Suppressor macrophage (primary cell): ENCODE results near the gene NT5C2.

Experiments
- DNase-seq, 4 experiments: peaks; one replicate each; pipeline ENCODE4 v3.0.0-alpha.2; 2020 to 2022

The NT5C2 gene

DNA sequence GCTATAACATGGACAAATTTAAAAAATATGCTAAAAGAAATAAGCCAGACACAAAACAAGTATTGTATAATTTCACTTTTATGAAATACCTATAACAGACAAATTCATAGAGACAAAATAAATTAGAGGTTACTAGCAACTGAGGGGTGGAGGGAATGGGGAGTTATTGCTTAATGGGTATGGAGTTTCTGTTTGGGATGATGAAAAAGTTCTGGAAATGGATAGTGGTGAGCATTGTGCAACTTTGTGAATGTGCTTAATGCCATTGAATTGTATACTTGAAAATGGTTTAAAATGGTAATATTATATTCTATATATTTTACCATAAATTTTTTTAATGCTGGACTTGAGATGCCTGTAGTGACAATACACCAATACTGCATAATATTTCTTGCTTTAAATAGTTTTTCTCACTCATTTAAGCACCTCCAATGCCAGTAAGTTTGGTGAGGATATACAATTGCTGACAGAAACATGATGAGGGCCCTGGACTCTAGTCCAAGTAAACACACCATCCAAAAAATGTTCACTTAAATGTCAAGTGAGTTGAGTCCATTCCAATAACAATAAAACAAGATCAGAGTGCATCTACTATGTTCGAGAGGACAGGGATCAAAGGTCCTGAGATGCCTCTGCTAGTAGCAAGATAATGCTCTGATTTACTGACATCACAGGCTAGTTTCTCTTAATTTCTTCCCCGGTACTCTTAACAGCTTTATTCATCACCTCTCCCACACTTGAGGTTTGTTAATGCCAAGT, 71.9 kb downstream of the NT5C2 start:
- no peak for DNase-seq

DNA sequence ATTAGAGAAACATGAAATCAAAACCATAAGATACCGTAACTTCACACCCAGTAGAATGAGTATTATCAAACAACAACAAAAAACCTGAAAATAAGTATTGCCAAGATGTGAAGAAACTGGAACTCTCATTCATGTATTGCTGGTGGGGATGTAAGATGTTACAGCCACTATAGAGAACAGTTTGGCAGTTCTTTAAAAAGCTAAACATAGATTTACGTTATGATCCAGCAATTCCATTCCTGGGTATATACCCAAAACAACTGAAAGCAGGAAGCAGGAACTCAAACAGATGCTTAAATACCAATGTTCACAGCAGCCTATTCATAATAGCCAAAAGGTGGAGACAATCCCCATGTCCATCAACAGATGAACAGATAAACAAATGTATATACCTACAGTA, 72.5 kb downstream of the NT5C2 start:
- DNase-seq = no peak

DNA sequence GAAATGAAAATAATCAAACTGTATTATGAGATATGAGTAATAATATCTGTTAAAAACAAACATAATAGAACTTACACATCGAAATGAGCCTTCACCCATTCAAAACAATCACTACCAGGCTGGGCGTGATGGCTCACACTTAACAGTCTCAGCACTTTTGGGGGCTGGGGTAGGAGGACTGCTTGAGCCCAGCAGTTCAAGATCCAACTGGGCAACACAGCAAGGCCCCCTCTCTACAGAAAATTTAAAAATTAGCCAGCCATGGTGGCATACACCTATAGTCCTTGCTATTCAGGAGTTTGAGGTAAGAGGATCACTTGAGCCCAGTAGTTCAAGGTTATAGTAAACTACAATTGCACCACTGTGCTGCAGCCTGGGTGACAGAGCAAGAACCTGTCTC, 75.8 kb downstream of the NT5C2 start:
- no peak for DNase-seq

DNA sequence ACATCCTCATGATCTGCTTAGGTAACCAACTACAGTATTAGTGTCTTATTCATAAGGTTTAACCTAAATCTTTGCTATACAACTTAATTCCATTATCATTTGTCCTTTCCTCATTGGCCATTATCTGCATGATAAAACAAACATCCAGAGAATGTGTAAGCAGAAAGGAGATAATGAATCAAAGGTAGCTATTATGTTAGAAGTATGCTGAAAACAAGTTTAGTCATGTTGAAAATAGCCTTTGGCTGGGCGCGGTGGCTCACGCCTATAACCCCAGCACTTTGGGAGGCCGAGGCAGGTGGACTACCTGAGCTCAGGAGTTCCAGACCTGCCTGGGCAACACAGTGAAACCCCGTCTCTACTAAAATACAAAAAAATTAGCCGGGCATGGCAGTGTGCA, 78.2 kb downstream of the NT5C2 start:
- no peak for DNase-seq

DNA sequence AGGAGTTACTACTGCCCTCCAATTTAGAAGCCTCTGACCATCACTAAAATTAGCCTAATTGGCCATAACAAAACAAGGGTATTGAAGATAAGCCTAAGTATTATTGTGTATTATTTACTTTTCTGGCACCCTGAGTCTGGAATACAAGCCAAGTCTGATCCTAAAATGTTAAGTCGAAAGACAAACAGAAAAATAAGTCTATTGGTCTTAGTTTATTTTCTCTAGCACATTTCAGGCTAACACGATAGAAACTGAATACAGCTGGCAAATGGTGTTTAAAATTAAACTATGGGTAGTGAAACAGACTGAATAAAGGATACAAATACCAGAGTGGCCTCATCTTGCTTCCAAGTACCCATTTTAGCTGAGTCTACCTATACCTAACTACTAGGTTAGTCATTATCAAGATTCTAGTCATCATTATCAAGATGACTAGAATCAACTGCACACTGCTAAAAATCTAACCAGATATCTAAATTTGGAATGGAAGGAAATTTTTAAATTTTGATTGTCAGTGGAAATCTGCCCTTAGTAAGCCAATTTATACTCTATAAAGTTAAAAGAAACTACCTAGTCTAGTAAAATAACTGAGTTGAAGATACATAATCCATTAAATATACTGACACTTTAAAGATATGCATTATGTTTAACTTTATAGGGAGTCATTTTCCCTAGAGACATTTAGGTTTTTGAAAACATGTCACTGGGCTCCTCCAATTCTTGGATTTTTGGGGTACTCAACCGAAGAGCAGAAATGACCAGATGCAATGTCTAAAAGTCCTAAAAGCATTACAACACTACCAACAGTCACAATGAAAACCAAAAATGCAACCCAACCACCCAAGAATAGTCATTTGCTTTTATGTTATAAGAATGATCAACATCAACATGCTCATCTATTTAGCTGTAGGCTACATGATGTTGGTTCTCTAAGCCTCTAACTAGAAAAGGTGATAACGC, 80.9 kb downstream of the NT5C2 start:
- no peak for DNase-seq

DNA sequence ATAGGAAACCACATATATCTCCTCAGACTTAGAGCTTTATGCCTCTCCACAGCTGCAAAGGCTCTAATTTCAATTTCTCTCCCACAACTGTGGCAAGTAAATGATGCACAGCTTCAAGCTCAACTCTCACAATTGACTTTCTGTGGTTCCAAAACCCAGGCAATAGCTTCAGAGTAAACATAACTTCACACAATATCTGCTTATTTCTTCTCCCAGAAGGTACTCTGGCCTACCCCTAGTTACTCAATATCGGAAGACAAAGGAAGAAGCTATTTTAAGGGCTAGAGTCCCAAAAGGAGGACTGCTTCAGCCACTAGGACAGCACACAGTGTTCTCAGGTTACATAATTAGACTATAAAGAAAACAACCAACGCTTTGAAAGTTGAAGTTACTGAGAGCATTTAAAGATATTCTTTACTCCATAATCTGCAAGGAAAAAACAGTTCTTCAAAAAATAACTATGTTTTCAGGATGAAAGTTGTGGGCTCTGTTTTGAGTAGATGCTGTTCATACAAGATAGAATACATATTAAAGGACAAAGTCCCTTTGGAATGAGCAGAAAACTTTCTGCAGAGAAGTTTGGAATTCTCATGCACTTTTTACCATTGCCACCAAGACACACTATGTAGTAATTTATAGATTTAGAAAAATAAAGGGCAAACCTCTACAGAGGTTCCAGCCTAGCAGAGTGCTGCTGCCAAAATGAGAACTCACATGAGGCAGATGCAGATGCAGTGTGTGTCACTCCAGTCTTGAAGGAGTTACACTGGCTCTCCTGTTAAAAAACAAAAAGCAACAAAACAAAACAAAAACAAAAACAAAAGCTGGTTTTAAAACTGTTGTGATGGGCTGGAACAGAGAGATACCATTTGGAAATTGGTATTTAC, 81.8 kb downstream of the NT5C2 start:
- peak in 1 of 4 experiments; percentile 17 for DNase-seq

DNA sequence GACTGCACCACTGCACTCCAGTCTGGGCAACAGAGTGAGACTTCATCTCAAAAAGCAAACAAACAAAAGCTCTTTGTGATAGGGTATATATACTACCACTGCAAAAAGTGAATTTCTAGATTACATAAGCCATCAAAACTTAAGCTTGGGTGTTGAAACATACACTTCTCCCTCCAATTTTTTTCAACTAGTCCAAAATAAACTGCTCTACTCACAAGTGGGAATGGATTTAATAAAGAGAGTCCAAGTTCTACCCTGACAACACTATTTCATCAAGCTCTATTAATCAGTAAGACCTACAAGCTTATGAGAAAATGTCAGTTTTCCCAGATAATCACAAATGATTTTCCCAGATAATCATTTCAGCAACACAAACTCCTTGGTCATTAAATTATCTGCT, 82.7 kb downstream of the NT5C2 start:
- no peak for DNase-seq

DNA sequence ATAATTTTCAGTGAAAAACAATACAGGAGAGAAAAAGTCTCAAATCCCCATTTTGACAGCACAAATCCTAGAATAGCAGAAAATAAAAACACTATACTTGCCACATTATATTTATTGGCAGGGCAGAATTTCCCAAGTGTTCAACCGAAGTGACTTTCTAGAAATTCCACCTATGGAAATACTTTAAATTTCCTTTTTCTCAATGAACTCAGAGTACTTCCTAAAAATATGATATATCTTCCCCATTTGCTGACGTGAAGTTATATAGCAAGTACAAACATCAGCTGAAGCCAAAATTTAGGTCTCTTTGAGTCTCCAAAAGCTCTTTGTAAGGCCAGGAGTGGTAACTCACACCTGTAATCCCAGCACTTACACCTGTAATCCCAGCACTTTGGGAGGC, 83.3 kb downstream of the NT5C2 start:
- DNase-seq = peak; percentile 2 to 52 (median 22)

DNA sequence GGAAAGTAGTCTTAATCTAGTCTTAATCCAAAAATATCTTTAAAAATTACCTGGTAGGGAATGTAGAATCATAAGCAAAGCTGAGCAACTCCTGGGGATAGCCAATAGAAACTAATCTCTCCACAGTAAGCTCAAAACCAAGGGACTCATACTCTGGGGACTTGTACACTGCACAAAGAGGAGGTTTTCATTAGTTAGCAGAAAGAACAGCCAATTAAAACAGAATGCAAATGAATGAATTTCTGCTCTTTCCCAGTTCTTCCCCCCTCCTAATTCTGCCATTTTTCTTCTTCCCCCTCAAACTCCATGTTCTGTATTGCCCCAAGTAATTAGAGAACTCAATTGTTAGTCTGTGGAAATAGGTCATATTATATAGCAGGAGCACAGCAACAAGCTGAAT, 86.5 kb downstream of the NT5C2 start:
- no peak for DNase-seq

DNA sequence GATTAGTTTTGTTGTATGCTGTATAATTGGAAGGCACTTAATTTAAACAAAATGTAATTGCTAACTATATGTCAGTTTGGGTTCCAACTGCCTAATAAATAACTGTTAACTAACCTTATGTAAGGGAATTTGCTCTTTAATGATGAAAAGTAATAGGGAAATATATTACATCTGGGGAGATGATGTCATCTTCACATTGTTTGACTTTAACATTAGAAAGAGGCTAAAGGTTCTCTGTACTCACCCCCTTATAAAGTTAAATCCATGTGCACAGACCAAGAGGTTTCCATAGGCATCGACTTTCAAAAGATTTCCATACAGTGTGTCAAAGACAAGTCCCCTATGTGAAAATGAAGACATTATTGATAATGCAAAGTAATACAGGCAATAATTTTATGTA, 87.6 kb downstream of the NT5C2 start:
- no peak for DNase-seq

DNA sequence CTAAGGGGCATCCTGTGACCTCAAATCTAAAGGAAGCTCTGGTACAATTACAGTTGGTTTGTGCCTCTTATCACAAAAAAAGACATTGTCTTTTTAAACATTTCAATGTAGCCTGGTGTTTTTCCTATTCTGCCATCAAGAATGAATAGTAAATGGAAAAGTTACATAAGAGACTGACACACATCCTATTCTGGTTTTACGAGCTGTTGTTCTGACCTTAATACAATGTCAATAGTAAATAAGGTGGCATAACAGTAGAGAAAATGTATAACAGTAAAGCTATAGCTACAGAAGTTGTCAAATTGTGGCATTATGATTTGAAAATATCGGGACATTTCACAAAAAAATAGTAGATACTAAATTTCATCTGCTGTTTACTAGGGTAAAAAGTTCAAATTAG, 88.4 kb downstream of the NT5C2 start:
- DNase-seq = no peak

DNA sequence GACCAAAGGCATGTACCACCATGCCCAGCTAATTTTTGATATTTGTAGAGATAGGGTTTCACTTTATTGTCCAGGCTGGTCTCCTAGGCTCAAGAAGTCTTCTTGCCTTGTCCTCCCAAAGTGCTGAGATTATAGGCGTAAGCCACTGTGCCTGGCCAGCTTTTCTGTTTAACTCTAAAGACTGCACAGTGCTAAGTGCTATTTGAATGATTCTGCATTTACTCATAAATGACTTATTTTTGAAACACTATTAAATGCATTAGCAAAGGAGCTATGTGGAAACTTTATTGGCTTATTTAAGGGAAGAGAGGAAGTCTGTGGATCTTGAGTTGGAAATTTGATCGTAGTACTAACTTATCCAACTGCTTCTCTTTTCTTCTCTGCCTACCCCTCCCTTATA, 89.1 kb downstream of the NT5C2 start:
- DNase-seq = no peak

DNA sequence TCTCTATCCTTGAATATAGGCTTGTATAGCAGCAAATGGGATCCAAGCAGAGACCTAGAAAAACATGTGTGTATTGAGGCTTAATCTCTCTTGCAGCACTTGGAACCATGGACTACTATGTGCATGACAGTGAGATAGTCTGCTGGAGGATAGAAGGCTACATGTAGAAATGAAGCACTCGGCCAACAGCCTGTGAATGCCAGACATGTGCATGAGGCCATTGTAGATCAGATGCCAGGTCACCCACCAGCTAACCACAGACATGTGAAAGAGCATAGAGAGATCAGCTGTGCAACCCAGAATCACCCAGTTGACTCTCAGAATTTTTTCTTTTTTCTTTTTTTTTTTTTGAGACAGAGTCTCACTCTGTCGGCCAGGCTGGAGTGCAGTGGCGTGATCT, 90.9 kb downstream of the NT5C2 start:
- no peak for DNase-seq

DNA sequence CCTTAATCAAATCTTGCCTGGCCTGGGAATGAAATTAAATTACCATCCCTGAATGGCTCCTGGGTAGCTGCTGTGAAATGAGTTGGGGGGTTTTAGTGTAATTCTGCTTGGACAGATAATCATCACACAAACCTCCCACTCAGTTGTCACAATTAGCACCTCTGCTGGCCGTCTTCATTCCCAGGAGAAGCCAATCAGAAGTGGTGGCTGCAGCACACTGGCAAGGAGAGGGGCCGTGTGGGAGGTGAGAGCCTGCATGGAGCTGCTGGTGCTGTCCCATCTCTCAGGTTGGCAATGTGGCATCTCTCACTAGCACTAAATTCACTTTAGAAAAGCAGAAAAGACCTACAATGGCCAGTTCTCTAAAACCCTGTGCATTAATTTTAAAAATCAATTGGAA, 92.5 kb downstream of the NT5C2 start:
- no peak for DNase-seq

DNA sequence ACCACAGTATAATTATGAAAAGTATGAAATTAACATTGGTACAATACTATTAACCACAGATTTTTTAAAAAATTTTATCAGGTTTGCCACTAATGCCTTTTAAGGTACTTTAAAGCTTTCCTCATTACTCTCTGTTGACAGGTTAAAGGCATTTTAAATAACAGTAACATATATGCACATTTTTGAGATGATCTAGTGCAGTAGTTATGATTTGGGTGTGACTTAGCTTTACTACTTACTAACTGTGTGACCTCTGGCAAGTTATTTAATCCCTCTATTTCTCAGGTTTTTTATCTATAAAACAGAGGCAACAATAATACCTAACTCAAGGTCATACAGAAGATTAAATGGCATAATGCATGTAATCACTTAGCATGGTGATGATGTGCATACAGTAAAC, 94.8 kb downstream of the NT5C2 start:
- DNase-seq = no peak

DNA sequence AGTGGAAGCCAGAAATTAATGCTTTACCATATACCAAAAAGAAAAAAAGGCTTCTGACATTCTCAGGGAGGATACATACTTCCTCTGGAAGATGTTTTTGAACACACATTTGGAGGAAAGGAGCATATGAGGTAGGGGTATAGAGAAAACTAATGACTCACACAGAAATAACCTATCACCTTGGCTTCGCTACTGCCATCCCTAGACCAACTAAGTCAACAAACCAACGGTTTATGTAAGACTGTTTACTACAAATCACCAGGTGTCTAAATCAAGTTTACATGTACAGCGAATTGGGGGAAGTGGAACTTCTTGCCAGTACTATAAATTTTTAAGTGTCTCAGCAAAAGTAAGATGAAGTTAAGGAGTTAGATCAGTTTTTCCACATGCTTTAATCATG, 96.9 kb downstream of the NT5C2 start:
- DNase-seq = no peak

DNA sequence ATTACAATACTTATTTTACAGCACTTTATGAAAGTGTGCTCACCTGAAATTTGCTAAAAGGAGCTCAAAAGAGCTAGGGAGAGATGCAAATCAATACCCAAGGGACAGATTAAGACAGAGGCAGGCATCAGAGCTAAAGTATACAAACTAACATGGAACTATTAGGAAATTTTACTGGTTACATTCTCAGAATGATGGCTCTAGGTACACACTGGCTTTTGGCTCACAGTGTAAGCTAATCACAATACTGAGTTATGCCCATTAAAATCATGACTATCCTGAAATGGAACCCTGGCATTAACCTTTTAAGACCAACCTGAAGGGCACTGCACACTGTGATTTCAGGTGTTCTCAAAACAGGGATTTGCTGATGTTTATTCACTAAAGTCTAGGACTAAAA, 98.1 kb downstream of the NT5C2 start:
- no peak for DNase-seq

DNA sequence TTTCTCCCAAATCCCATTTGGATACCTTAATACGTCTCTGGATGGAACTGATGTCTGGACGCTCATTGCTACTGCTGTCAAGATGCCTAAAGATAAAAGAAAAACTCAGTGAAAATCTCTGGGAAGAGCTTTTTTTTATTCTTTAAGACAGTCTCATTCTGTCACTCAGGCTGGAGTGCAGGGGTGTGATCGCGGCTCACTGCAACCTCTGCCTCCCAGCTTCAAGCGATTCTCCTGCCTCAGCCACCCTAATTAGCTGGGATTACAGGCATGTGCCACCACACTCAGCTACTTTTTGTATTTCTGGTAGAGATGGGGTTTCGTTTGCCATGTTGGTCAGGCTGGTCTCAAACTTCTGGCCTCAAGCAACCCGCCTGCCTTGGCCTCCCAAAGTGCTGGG, 102.2 kb downstream of the NT5C2 start:
- no peak for DNase-seq

DNA sequence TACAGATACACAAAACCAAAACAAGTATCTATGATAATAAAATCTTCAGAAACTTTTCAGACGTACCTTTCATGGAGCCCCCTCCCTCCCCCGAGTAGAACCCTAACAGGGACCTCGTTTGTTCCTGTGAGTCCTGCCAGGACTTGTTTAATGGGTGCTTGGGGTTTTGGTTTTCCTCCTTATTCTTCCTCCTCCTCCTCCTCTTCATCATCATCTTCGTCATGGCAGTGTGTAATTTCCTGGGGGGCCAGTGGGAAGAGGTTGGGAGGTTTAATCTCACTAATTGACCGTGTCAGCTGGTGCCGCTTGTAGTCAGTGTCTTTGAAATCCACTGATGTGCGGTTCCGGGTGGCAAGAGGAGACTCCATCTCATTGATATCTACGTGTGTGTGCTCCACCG, 103.6 kb downstream of the NT5C2 start:
- DNase-seq = no peak

DNA sequence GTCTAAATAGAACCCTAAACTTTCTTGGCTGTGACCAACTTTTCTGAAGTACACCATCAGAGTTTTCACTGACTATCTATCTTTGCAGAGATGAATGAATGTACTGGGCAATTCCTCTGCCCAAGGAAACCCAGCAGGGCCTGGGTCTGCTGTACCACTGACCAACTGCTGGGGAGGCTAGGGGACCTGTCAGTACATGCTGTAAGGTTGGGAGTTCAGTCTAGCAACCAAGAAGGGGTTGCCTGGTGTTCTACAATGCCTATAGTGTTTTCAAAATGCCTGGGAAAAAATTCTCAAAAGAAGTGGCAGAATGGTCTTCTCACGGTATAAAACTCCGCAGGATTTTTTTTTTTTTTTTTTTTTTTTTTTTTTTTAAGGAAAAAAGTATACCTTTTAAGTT, 106.3 kb downstream of the NT5C2 start:
- no peak for DNase-seq

DNA sequence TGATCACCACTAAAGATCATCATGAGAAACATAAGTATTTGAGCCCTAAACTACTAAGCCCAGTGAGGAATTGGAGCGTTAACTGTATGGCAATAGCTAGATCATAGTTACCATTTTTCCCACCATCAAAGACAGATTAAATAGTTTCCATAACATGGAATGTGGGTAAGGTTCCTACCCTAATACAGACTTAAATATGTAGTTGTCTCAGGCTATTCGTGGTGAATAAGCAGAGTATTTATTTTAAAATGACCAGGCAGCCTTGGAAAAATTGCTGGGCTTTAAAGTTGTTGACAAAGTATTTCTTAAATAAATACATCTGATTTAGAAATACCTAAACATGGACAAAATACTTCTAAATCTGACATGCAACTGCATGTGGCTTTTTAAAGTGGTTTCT, 106.8 kb downstream of the NT5C2 start:
- DNase-seq = no peak

DNA sequence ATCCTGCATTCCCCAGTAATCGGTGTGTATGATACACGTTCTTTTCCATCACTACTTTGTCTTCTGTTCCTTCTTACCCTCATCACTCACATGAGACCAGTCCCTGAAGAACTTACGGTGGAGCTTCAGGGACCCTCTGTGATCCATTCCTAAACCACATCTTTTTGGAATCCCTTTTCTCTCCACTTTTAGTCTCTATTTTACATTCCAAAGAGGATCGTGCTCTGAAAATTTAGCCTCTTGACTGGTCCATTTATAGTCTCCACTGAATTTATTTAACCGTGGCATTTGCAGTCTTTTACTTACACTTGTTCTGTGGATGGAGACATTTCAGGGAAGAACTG, 109.1 kb downstream of the NT5C2 start:
- no peak for DNase-seq
